KMS-11 (cell line): ENCODE results near the gene LRRC59.

Experiments used
- H2AFZ ChIP-seq: fragments of 200-600 bp; sonication (generic); 2 replicates; pipeline ENCODE4 v1.6.1; 2016; ENCODE audit warnings: antibody characterized with exemption, mixed run types, low read depth
- H3K27ac ChIP-seq: fragments of 200-600 bp; sonication (generic); 2 replicates; pipeline ENCODE4 v1.6.1; 2016; ENCODE audit warnings: mild to moderate bottlenecking, mixed run types
- H3K27me3 ChIP-seq: fragments of 200-600 bp; sonication (generic); 2 replicates; pipeline ENCODE4 v1.6.1; 2017; ENCODE audit warnings: mild to moderate bottlenecking, low read depth, mixed run types, moderate library complexity; ENCODE audit not compliant: insufficient read depth
- H3K36me3 ChIP-seq: fragments of 200-600 bp; sonication (generic); 2 replicates; pipeline ENCODE4 v1.6.1; 2017; ENCODE audit warnings: mild to moderate bottlenecking, mixed run types; ENCODE audit not compliant: insufficient read depth
- H3K4me1 ChIP-seq: fragments of 200-600 bp; sonication (generic); 2 replicates; pipeline ENCODE4 v1.6.1; 2016; ENCODE audit warnings: mild to moderate bottlenecking, low read depth, mixed run types; ENCODE audit not compliant: poor library complexity, severe bottlenecking
- H3K4me2 ChIP-seq: fragments of 200-600 bp; sonication (generic); 2 replicates; pipeline ENCODE4 v1.7.0; 2016; ENCODE audit warnings: mild to moderate bottlenecking, mixed run types
- H3K4me3 ChIP-seq: fragments of 200-600 bp; sonication (generic); IDR thresholded peaks from 2 replicates; pipeline ENCODE4 v1.6.1; 2017; ENCODE audit warnings: low read depth, low read length, mixed read lengths; ENCODE audit not compliant: insufficient read depth
- H3K79me2 ChIP-seq: fragments of 200-600 bp; sonication (generic); 2 replicates; pipeline ENCODE4 v1.6.1; 2016; ENCODE audit warnings: low read depth, mixed run types; ENCODE audit not compliant: insufficient read depth
- H3K9ac ChIP-seq: fragments of 200-600 bp; sonication (generic); 2 replicates; pipeline ENCODE4 v1.6.1; 2016; ENCODE audit warnings: mild to moderate bottlenecking, mixed run types
- H4K20me1 ChIP-seq: fragments of 200-600 bp; sonication (generic); 2 replicates; pipeline ENCODE4 v1.6.1; 2016; ENCODE audit warnings: mild to moderate bottlenecking, mixed run types; ENCODE audit not compliant: insufficient read depth
- CTCF ChIP-seq: fragments of 200-600 bp; sonication (generic); conservative IDR thresholded peaks from 2 replicates; pipeline ENCODE4 v1.6.1; 2017; ENCODE audit warnings: low read depth, mild to moderate bottlenecking, antibody characterized with exemption, low read length, moderate library complexity, mixed read lengths

The LRRC59 gene

GRCh38 chr17:50346313-50347116, 50.8 kb downstream of the LRRC59 start:
- no peaks in the 10 kb centered on the region for H4K20me1 ChIP-seq
- peaks cover 7% of the 10 kb centered on the region for H3K4me1 ChIP-seq
- H3K27me3 ChIP-seq: no peaks in the 10 kb centered on the region
- peak overlapping the region; percentile 72 for H2AFZ ChIP-seq
- no peak overlapping the region for H3K4me3 ChIP-seq
- TF ChIP-seq CTCF: no peak
- no peaks in the 10 kb centered on the region for H3K36me3 ChIP-seq
- H3K9ac ChIP-seq: peak overlapping the region; percentile 87
- H3K27ac ChIP-seq: no peak overlapping the region
- peaks cover 21% of the 10 kb centered on the region; the same call in 1 of the 2 replicates for H3K79me2 ChIP-seq
- H3K4me2 ChIP-seq: peak overlapping the region; percentile 93

DNA sequence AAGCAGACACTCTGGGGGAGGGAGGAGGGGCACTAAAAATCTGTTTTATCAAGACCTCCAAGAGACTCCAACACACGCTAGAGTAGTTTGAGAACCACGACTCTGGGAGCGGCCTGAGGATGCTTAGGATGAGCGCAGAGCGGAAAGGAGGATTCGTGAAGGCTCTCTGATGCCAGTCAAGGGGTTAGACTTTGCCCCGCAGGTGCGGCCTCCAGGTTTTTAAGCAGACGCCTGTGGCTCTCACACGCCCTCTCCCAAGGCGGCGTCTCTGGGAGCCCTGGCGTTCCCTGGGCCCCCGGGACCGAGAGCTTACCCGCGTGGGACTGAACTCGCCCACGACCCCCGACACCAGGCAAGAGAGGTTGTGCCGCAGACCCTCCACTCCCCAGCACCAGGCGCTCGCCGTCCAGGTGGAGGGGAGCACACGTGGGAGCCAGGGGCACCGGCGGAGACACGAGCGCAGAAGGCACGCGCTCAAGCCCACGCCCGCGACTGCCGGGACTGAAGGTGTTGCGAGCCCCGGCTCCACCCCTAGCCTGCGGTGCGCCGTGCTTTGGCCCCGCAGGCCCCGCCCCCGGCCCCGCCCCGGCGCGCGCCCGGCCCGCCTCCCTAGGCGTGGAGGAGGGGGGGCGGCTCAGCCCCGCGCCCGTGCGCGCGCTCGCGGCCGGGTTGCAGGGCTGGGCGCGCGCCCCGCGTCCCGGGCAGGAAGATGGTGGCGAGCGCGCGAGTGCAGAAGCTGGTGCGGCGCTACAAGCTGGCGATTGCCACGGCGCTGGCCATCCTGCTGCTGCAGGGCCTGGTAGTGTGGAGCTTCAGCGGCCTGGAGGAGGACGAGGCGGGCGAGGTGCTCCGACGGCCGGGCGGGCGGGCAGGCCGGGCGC, 51.7 kb downstream of the LRRC59 start, which contains the start of gene XYLT2:
TSS of gene XYLT2 (plus strand) at position 695 of the 881 bp plus-strand sequence. CDS start at position 710, 15 bp downstream.
- peaks cover 21% of the 10 kb centered on the region; the same call in 1 of the 2 replicates for H3K79me2 ChIP-seq
- no peak for TF ChIP-seq CTCF
- H3K36me3 ChIP-seq: no peaks in the 10 kb centered on the region
- H3K9ac ChIP-seq: peak within 1 kb of the TSS; percentile 87
- peak within 1 kb of the TSS; percentile 96 for H2AFZ ChIP-seq
- H4K20me1 ChIP-seq: no peaks in the 10 kb centered on the region
- no peak within 1 kb of the TSS for H3K27ac ChIP-seq
- peak within 1 kb of the TSS; percentile 93 for H3K4me2 ChIP-seq
- peaks cover 7% of the 10 kb centered on the region for H3K4me1 ChIP-seq
- no peaks in the 10 kb centered on the region for H3K27me3 ChIP-seq
- H3K4me3 ChIP-seq: no peak within 1 kb of the TSS

DNA sequence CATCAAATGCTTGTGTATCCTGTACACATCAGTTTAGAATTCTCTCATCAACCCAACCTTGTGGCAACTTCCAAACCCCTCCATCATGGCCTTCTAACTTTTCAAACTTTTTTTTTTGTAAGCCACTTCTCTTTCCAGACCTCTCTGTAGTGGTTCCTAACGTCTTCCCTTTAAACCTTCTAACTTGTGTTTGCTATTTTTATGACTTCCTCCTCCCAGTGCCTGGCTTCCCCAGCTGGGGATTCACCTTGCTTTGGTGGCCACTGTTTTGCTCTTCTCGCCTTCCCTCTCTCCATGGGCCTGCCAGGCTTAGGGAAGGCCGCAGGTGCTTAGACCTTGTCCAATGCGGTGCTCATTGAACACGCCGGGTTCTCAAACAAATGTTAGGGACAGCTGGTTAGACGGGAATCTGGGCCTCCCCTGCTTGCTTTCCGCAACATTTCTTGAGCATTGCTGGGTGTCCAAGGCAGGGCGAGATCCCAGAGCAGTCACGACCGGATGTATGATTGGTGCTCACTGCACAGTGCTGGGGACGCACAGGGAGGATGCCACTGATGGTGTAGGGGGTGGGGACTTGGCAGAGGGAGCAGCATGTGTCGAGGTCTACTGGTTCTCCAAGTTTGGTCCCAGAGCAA, 52.5 kb downstream of the LRRC59 start:
- no peak overlapping the region; the same call in 1 of the 2 replicates for H3K4me2 ChIP-seq
- TF ChIP-seq CTCF: no peak
- no peak overlapping the region for H3K4me3 ChIP-seq
- no peaks in the 10 kb centered on the region for H3K36me3 ChIP-seq
- peak overlapping the region; percentile 96; the same call in 1 of the 2 replicates for H2AFZ ChIP-seq
- no peak overlapping the region for H3K27ac ChIP-seq
- peaks cover 21% of the 10 kb centered on the region; the same call in 1 of the 2 replicates for H3K79me2 ChIP-seq
- H3K27me3 ChIP-seq: no peaks in the 10 kb centered on the region
- no peak overlapping the region for H3K9ac ChIP-seq
- no peaks in the 10 kb centered on the region for H4K20me1 ChIP-seq
- H3K4me1 ChIP-seq: peaks cover 7% of the 10 kb centered on the region

- TF ChIP-seq CTCF: no peak
- Histone ChIP-seq H2AFZ (no peak overlapping the region), H3K79me2 (no peaks in the 10 kb centered on the region), H3K4me3 (no peak overlapping the region), H3K36me3 (no peaks in the 10 kb centered on the region), H3K4me1 (no peaks in the 10 kb centered on the region), H4K20me1 (no peaks in the 10 kb centered on the region), H3K27ac (no peak overlapping the region), H3K9ac (no peak overlapping the region), H3K27me3 (no peaks in the 10 kb centered on the region), H3K4me2 (no peak overlapping the region)
Measured at GRCh38 chr17:50339381-50339780, 57.9 kb downstream of the LRRC59 start.
